GM21786 (cell line): ENCODE data around the gene NXN.
"Not testable (repeated sequence)": the region's sequence is repeated elsewhere in the genome, so short reads cannot be mapped to it uniquely, and the experiment has no call there.

Experiments used
- ATAC-seq: cut with Tn5 transposase; IDR thresholded peaks from one replicate; pipeline ENCODE4 v1.9.1; 2021; ENCODE audit not compliant: unreplicated experiment

Gene NXN

GRCh38 chr17:896454-896853 is 83.1 kb downstream of the NXN start:
- no peak for ATAC-seq

GRCh38 chr17:892958-893357 is 86.6 kb downstream of the NXN start:
- ATAC-seq: no peak

DNA sequence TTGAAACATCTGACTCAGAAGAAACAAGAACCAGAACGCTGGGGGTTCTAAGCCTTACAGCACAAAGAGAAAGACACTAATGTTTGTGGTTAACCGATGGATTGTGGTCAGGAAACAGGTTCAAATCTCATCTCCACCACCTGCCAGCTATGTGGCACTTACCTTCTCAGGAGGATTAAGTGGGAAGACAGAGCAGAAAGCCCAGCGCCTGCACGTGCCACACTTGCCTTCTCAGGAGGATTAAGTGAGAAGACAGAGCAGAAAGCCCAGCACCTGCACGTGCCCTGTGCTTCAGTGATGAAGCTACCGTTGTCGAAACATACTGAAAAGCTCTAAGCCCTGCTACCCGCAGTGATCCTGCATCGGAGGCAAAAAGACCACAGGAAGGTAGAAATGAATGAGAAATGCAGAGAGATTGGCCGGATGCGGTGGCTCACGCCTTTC is 90.6 kb downstream of the NXN start:
- ATAC-seq: no peak

- ATAC-seq: no peak
Measured at GRCh38 chr17:887551-888209, 91.9 kb downstream of the NXN start.

- no peak for ATAC-seq
Measured at GRCh38 chr17:885971-886571, 93.5 kb downstream of the NXN start.

- no peak for ATAC-seq
Measured at GRCh38 chr17:883586-883962, 96.0 kb downstream of the NXN start.

DNA sequence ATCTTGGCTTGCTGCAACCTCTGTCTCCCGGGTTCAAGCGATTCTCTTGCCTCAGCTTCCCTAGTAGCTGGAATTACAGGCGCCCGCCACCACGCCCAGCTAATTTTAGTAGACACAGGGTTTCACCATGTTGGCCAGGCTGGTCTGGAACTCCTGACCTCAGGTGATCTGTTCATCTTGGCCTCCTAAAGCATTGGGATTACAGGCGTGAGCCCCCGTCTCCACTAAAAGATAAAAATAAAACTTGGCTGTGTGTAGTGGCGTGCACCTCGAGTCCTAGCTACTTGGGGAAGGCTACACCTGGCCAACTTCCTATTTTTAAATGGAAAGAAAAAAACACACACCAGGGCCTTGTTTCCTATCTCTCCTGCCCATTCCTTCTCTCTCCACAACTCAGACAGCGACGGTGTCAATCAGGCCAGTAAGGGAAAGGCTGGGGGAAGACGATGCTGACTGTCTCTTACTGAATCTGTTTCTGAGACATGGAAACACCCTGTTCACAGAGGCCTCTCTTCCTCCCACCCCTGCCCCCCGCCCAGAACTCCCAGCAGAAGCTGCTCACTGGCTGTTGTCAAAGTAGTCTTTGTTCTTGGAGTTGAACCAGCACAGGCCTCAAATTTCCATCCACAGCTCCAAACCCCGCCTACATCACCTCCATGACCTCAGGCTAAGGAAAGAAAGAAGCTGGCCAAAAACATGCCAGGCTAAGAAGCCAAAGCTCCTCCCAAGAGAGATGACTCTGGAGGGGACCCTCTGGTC is 96.6 kb downstream of the NXN start:
- no peak for ATAC-seq

DNA sequence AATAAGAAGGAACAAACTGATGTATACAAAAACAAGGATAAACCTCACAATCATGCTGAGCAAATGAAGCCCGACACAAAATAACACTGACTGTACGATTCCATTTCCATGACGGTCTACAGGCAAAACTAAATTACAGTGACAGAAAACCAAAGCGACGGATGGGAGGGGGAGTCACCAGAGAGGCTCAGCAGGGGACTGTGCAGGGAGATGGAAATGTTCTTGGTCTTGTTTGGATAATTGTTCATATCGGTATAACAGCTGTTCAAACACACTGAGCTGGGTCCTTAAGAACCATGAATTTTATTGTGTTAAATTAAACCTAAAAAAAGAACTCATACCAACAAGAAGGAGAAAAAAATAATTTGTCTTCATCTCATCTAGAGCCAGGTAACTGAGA is 97.8 kb downstream of the NXN start:
- ATAC-seq: no peak

- no peak for ATAC-seq
Measured at GRCh38 chr17:880443-881269, 98.9 kb downstream of the NXN start.

DNA sequence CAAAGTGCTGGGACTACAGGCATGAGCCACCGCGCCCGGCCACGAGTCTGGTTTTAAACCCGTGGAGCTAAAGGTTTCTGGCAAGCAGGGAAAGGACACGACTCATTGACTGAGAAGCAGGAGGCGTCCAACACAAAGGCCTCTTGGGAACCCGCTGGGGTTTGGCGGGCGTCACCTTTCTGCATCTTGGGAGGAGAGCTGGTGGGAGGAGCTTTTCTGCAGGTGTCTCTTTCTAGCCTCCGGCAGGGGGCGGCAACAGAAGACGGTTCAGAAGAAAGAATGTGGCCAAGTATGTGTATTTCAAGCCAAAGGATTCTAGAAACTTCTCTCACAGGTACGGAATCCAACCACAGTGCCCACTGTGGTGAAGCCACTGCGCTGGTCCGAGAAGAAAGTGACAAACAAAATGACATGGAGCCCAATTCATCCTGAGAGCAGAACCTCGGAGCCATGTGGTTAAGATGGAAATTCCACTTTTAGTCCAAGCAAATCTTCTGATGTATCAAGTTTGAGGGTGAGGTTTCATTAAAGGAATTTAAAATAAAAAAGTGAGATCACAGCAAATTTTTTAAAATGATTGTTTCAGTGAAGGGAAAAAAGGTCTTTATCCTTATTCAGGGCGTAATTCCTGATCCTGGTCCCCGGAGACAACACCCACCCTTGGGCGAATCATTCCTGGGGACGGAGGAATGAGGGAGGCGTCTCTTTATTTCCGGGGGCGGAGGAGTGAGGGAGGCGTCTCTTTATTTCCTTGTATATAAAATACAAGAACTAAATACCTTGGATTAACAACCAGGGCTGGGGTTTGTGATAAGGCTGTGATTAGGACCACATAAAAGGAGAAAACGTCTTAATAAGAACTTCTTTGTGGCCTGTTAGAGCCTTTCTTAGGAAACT is 99.8 kb downstream of the NXN start:
- no peak for ATAC-seq

DNA sequence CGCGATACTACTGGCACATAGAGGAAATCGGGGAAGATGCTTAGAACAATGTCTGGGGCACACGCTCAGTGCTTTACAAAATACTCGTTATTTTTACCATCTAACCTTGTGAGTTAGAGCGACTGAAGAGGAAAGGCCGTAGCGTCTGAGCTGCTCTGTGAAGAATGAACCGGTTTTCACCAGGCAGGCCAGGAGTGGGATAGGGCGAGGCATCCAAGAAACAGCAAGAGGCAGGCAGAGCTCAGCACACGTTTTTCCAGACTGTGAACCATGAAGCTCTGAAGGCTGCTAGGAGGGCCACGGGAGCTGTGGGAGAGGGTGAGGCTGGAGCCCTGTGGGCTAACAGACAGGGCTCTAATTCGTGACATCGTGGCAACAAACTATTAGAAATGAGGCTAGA is 101.9 kb downstream of the NXN start:
- no peak for ATAC-seq

DNA sequence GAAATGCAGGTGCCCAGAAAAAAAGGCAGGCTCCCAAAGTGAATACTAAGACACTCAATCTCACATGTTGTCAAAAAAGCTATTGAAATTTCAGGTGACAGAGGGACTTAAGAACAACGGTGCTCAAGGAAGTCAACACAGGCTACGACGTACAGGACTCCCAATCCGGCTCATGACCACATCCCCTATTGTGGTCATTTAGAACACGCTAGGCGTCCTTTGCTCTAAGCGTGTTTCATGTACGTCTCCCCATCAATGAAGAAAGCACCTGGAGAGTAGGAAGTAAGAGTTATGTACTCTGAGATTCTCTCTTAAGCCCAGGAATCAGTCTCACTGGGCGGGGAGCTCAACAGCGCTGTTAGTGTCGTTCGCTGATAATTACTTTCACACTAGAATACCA is 103.3 kb downstream of the NXN start:
- no peak for ATAC-seq

GRCh38 chr17:874590-874989 is 105.0 kb downstream of the NXN start:
- ATAC-seq: not testable (repeated sequence)

DNA sequence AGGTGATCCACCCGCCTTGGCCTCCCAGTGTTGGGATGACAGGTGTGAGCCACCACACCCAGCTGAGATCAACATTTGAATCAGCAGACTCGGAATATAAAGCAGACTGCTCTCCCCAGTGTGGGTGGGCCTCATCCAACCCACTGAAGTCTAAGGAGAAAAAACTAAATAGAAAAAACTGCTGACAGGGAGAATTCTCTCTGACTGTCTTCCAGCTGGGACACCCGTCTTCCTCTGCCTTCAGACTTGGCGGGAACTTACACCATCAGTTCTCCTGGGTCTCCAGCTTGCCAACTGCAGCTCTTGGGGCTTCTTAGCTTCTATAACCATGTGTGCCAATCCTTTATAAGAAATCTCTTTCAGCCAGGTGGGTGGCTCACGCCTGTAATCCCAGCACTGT is 106.7 kb downstream of the NXN start:
- ATAC-seq: no peak

GRCh38 chr17:871751-872519 is 107.6 kb downstream of the NXN start:
- ATAC-seq: no peak

- no peak for ATAC-seq
Measured at GRCh38 chr17:869567-870525, 109.7 kb downstream of the NXN start.

- no peak for ATAC-seq
Measured at GRCh38 chr17:869086-869485, 110.5 kb downstream of the NXN start.

GRCh38 chr17:867896-868489 is 111.6 kb downstream of the NXN start:
- ATAC-seq: no peak
